Measurements from ENCODE around the gene ARSA. TPM values are rescaled to one million over a fixed set of nuclear protein-coding genes. Genes with fewer than 3 reads are reported as not detected.

The ARSA gene
- total RNA-seq, 4 donors from 2014 or later = 81.2 to 253 (median 99.1) TPM

GRCh38 chr22:50628543-50629134 lies 687 bp upstream of the ARSA start:
- in situ Hi-C loops (cut with MboI; ENCODE audit: low pct_ligation_motif_present in 1 of 4, low pct_unique_long_range_greater_than_20kb in 1 of 4, low sequenced_read_pairs in 3 of 4) = no loop called here
- H3K27ac ChIP-seq = peak overlapping the region; percentile 81 to 89 (median 84)
- H3K9me3 ChIP-seq = no peaks in the 10 kb centered on the region
- intact Hi-C loops (cut with DNase I; ENCODE audit: low total_unique reads) = no loop called here
- peak overlapping the region; percentile 55 to 90 (median 73) for H3K4me3 ChIP-seq
- DNase-seq = no peak
- H3K27me3 ChIP-seq = no peaks in the 10 kb centered on the region
- 22 to 34% methylated on average over 7 to 15 of the region's 16 CpGs for WGBS, 2 donors (ENCODE audit: low coverage in 1 of 2)
- peaks cover 6 to 21% (median 16%) of the 10 kb centered on the region in 4 donors for H3K4me1 ChIP-seq
- H3K36me3 ChIP-seq = no peaks in the 10 kb centered on the region
- no peak for TF ChIP-seq POLR2AphosphoS5 (IDR thresholded peaks at IDR 0.05)
- no peak for TF ChIP-seq POLR2A (IDR thresholded peaks at IDR 0.05)
- TF ChIP-seq CTCF (IDR thresholded peaks at IDR 0.05) = no peak

GRCh38 chr22:50626850-50627641 lies 906 bp downstream of the ARSA start:
- Histone ChIP-seq H3K9me3 (no peaks in the 10 kb centered on the region), H3K4me1 (peaks cover 6 to 32% (median 23%) of the 10 kb centered on the region in 4 donors), H3K36me3 (no peaks in the 10 kb centered on the region), H3K27me3 (no peaks in the 10 kb centered on the region), H3K27ac (peak overlapping the region; percentile 81 to 89 (median 84)), H3K4me3 (peak overlapping the region; percentile 55 to 90 (median 77))
- WGBS, 2 donors (ENCODE audit: low coverage in 1 of 2) = 72% methylated on average over 35 of the region's 42 CpGs; no CpG with 5 or more reads in 1 of the 2 donors
- in situ Hi-C loops (cut with MboI; ENCODE audit: low pct_ligation_motif_present in 1 of 4, low pct_unique_long_range_greater_than_20kb in 1 of 4, low sequenced_read_pairs in 3 of 4) (no loop called here), intact Hi-C loops (cut with DNase I; ENCODE audit: low total_unique reads) (no loop called here)
- DNase-seq = peak; percentile 18
- TF ChIP-seq EP300 (IDR thresholded peaks at IDR 0.05; ENCODE audit: low read depth) = no peak
- TF ChIP-seq POLR2A (IDR thresholded peaks at IDR 0.05) = no peak
- TF ChIP-seq POLR2AphosphoS5 (IDR thresholded peaks at IDR 0.05) = no peak
- no peak for TF ChIP-seq CTCF (IDR thresholded peaks at IDR 0.05)

- 90% methylated on average over 12 of the region's 12 CpGs; no CpG with 5 or more reads in 1 of the 2 donors for WGBS, 2 donors (ENCODE audit: low coverage in 1 of 2)
Measured at GRCh38 chr22:50626314-50626849, 1.6 kb downstream of the ARSA start.

More at GRCh38 chr22:50626314-50626849, 1.6 kb downstream of the ARSA start:
- no peak for DNase-seq
- H3K4me3 ChIP-seq = no peak overlapping the region
- H3K9me3 ChIP-seq = no peaks in the 10 kb centered on the region
- H3K36me3 ChIP-seq = no peaks in the 10 kb centered on the region
- H3K27ac ChIP-seq = no peak overlapping the region
- intact Hi-C loops (cut with DNase I; ENCODE audit: low total_unique reads) = no loop called here
- TF ChIP-seq EP300 (IDR thresholded peaks at IDR 0.05; ENCODE audit: low read depth) (no peak), POLR2A (IDR thresholded peaks at IDR 0.05) (no peak), CTCF (IDR thresholded peaks at IDR 0.05) (no peak), POLR2AphosphoS5 (IDR thresholded peaks at IDR 0.05) (no peak)
- H3K4me1 ChIP-seq = peaks cover 6 to 36% (median 29%) of the 10 kb centered on the region in 4 donors
- in situ Hi-C loops (cut with MboI; ENCODE audit: low pct_ligation_motif_present in 1 of 4, low pct_unique_long_range_greater_than_20kb in 1 of 4, low sequenced_read_pairs in 3 of 4) = no loop called here
- H3K27me3 ChIP-seq = no peaks in the 10 kb centered on the region

All from transverse colon (tissue), 4 donors.